A673 (cell line): ENCODE data around the gene PAQR8. TPM values are rescaled to one million over a fixed set of nuclear protein-coding genes. Genes with fewer than 3 reads are reported as not detected.

Experiments
- BruUV-seq: library from RNA; stranded (reverse); fragments of 400-500 nt; replicated peaks from 2 replicates; lab custom pipeline; 2021; lab: Mats Ljungman, UMichigan
- CTCF ChIA-PET: fragments of 300-600 bp; sonication (Branson Sonifier 250); formaldehyde crosslinking; loops from one replicate; lab custom pipeline; 2022; ENCODE audit warnings: antibody characterized with exemption; lab: Charles Lee
- POLR2A ChIA-PET: fragments of 300-600 bp; sonication (Branson Sonifier 250); formaldehyde crosslinking; loops from one replicate; lab custom pipeline; 2022; ENCODE audit warnings: antibody characterized with exemption; ENCODE audit not compliant: low non-redundant PET; lab: Charles Lee
- DNase-seq: peaks from one replicate; pipeline ENCODE4 v3.0.0-alpha.2; 2015; ENCODE audit warnings: low spot score
- H3K27ac ChIP-seq: fragments of 200-600 bp; sonication (generic); 2 replicates; pipeline ENCODE4 v1.5.1; 2016; ENCODE audit warnings: mixed run types, low read depth, mild to moderate bottlenecking, mixed read lengths, antibody characterized with exemption, low read length; ENCODE audit not compliant: poor library complexity, severe bottlenecking
- H3K27me3 ChIP-seq: fragments of 200-600 bp; sonication (generic); replicated peaks from 2 replicates; pipeline ENCODE4 v1.6.1; 2017; ENCODE audit warnings: mixed run types, low read depth, mild to moderate bottlenecking, mixed read lengths, antibody characterized with exemption, low read length; ENCODE audit not compliant: insufficient read depth, poor library complexity
- H3K36me3 ChIP-seq: fragments of 200-600 bp; sonication (generic); 2 replicates; pipeline ENCODE4 v1.6.1; 2016; ENCODE audit warnings: mixed run types, mild to moderate bottlenecking, mixed read lengths, antibody characterized with exemption, low read length; ENCODE audit not compliant: insufficient read depth, poor library complexity, severe bottlenecking
- H3K4me1 ChIP-seq: fragments of 200-600 bp; sonication (generic); 2 replicates; pipeline ENCODE4 v1.6.1; 2017; ENCODE audit warnings: mixed run types, mild to moderate bottlenecking, mixed read lengths, antibody characterized with exemption, low read length; ENCODE audit not compliant: insufficient read depth, poor library complexity, severe bottlenecking
- H3K4me3 ChIP-seq: fragments of 200-600 bp; sonication (generic); 2 replicates; pipeline ENCODE4 v1.5.1; 2016; ENCODE audit warnings: low read depth, mixed run types, mild to moderate bottlenecking, mixed read lengths, low read length; ENCODE audit not compliant: poor library complexity, severe bottlenecking
- H3K9me3 ChIP-seq: fragments of 200-600 bp; sonication (generic); 2 replicates; pipeline ENCODE4 v1.6.1; 2016; ENCODE audit warnings: mixed run types, low read depth, mild to moderate bottlenecking, mixed read lengths, antibody characterized with exemption, low read length; ENCODE audit not compliant: poor library complexity, severe bottlenecking
- CTCF ChIP-seq: fragments of 300-800, 200-600 bp; sonication (generic); conservative IDR thresholded peaks from 2 replicates; pipeline ENCODE4 v1.5.1; 2017; ENCODE audit warnings: low read depth, mild to moderate bottlenecking, antibody characterized with exemption, low read length, moderate library complexity, mixed read lengths
- EZH2 ChIP-seq: fragments of 200-600 bp; sonication (generic); IDR thresholded peaks from 2 replicates; pipeline ENCODE4 v1.6.1; 2017; ENCODE audit warnings: borderline replicate concordance, low read depth, mild to moderate bottlenecking, mixed read lengths, antibody characterized with exemption, low read length; ENCODE audit not compliant: poor library complexity, severe bottlenecking
- intact Hi-C: fragments of 100-400 bp; cut with micrococcal nuclease; formaldehyde crosslinking; loops from one replicate; pipeline ENCODE4 v1.10.0; 2022; ENCODE audit not compliant: unreplicated experiment
- total RNA-seq: library from RNA; stranded (reverse); gene quantifications from 2 replicates; pipeline ENCODE4 v1.2.3, GENCODE V29; 2021

The PAQR8 gene
- total RNA-seq, 1 experiment from 2014 or later = 1.5 TPM

DNA sequence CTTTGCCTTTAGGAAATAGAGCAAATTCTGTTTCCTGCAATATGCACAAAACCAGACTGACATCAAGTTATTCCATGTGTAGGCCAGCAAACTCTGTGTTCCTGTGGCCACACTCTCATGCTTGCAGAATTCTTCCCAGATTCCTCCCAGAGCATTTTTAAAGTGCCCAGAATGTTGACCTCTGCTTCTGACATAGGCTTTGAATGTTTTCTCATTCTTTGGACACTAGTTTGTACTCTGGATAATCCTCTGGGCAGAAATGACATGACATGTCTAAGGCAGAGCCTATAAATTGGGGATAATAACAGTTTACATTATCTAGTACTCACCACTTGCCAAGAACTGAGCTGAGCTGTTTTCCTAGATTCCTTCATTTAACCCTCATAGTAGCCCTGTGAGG, 49.0 kb downstream of the PAQR8 start:
- intact Hi-C loops = no loop called here
- no peaks in the 10 kb centered on the region for H3K4me1 ChIP-seq
- TF ChIP-seq CTCF (no peak), EZH2 (no peak)
- H3K27me3 ChIP-seq = no peaks in the 10 kb centered on the region
- no peak overlapping the region for H3K4me3 ChIP-seq
- ChIA-PET POLR2A (no interaction called here), CTCF (no interaction called here)
- no peak for DNase-seq
- no peaks in the 10 kb centered on the region for H3K9me3 ChIP-seq
- no peak overlapping the region for H3K27ac ChIP-seq
- BruUV-seq = no TSS peak
- H3K36me3 ChIP-seq = no peaks in the 10 kb centered on the region

GRCh38 chr6:52411911-52412310, 50.0 kb downstream of the PAQR8 start:
- Histone ChIP-seq H3K4me3 (no peak overlapping the region), H3K36me3 (no peaks in the 10 kb centered on the region), H3K9me3 (no peaks in the 10 kb centered on the region), H3K27me3 (no peaks in the 10 kb centered on the region), H3K27ac (no peak overlapping the region), H3K4me1 (peaks cover 8% of the 10 kb centered on the region)
- TF ChIP-seq EZH2 (no peak), CTCF (no peak)
- intact Hi-C loops = no loop called here
- ChIA-PET POLR2A (no interaction called here), CTCF (no interaction called here)
- no peak for DNase-seq
- no TSS peak for BruUV-seq

DNA sequence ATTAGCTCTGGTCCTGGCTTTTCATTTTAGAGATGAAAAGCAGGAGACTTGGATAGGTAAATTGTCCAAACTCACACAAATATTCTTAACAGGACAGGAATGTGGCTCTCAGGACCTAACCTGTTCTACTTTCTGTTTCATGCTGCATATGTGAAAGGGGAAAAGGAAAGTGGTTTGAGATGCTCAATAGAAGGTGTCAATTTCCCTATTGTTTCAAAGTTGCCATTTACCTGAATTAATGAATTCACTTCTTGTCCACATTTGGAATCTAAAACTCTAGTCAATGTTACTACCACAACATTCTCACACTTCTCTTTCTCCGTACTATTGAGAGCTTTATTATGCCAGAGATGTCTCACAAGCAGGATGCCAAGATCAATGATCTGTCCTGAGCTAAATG, 53.4 kb downstream of the PAQR8 start:
- intact Hi-C loops = no loop called here
- BruUV-seq = no TSS peak
- Histone ChIP-seq H3K4me3 (no peak overlapping the region), H3K27me3 (no peaks in the 10 kb centered on the region), H3K4me1 (peaks cover 25% of the 10 kb centered on the region), H3K9me3 (no peaks in the 10 kb centered on the region), H3K27ac (no peak overlapping the region), H3K36me3 (no peaks in the 10 kb centered on the region)
- DNase-seq = no peak
- TF ChIP-seq CTCF (no peak), EZH2 (no peak)
- CTCF ChIA-PET = no interaction called here
- POLR2A ChIA-PET = no interaction called here
